Liver (tissue), 9 donors: Measurements from ENCODE around the gene DPM1. TPM values are rescaled to one million over a fixed set of nuclear protein-coding genes. Genes with fewer than 3 reads are reported as not detected.

ENCODE experiments used
- DNase-seq: peaks from one replicate; pipeline ENCODE4 v3.0.0-alpha.2; 2017; ENCODE audit warnings: low spot score
- H3K27ac ChIP-seq, 2 donors: one replicate each; pipeline ENCODE4 v1.7.0; 2013; ENCODE audit warnings: inconsistent platforms in 2 of 2, low read length in 2 of 2, control low read depth in 1 of 2, low read depth in 1 of 2, mild to moderate bottlenecking in 1 of 2
- H3K27me3 ChIP-seq, 4 donors: one replicate each; pipeline versions ENCODE4 v1.6.1 to v1.7.0; 2013; ENCODE audit warnings: low read length in 3 of 4, inconsistent platforms in 1 of 4, mild to moderate bottlenecking in 1 of 4, moderate library complexity in 1 of 4; ENCODE audit not compliant: control insufficient read depth in 4 of 4, insufficient read depth in 4 of 4
- H3K36me3 ChIP-seq, 4 donors: one replicate each; pipeline versions ENCODE4 v1.6.1 to v1.7.0; 2013; ENCODE audit warnings: low read length in 3 of 4, mild to moderate bottlenecking in 3 of 4, low read depth in 1 of 4, moderate library complexity in 1 of 4; ENCODE audit not compliant: control insufficient read depth in 4 of 4, insufficient read depth in 3 of 4
- H3K4me1 ChIP-seq, 4 donors: one replicate each; pipeline versions ENCODE4 v1.6.1 to v1.7.0; 2013; ENCODE audit warnings: low read length in 3 of 4, mild to moderate bottlenecking in 3 of 4, moderate library complexity in 1 of 4; ENCODE audit not compliant: control insufficient read depth in 4 of 4, insufficient read depth in 4 of 4
- H3K4me3 ChIP-seq, 3 donors: one replicate each; pipeline versions ENCODE4 v1.6.1 to v1.7.0; 2013; ENCODE audit warnings: low read length in 3 of 3, control low read depth in 1 of 3, low read depth in 1 of 3, mild to moderate bottlenecking in 1 of 3
- H3K9ac ChIP-seq, 2 donors: one replicate each; pipeline ENCODE4 v1.7.0; 2013; ENCODE audit warnings: low read length in 2 of 2, mild to moderate bottlenecking in 2 of 2, moderate library complexity in 2 of 2, control low read depth in 1 of 2, low read depth in 1 of 2
- H3K9me3 ChIP-seq, 4 donors: one replicate each; pipeline versions ENCODE4 v1.6.1 to v1.7.0; 2013; ENCODE audit warnings: low read length in 3 of 4; ENCODE audit not compliant: control insufficient read depth in 4 of 4
- ATF3 ChIP-seq: IDR thresholded peaks from 2 replicates; pipeline ENCODE4 v1.6.1; 2016; ENCODE audit warnings: antibody characterized with exemption
- CTCF ChIP-seq: fragments of 150-350 bp; IDR thresholded peaks from 2 replicates; pipeline ENCODE4 v1.5.1; 2017; ENCODE audit warnings: improper control_type of control experiment, low read depth, low read length; ENCODE audit not compliant: missing input control
- EGR1 ChIP-seq, 2 donors: IDR thresholded peaks; 2 replicates each; pipeline ENCODE4 v1.6.1; 2016 to 2018; ENCODE audit warnings: antibody characterized with exemption in 2 of 2, low read depth in 2 of 2
- FOXA1 ChIP-seq: IDR thresholded peaks from 2 replicates; pipeline ENCODE4 v1.6.1; 2016; ENCODE audit warnings: antibody characterized with exemption
- FOXA2 ChIP-seq: IDR thresholded peaks from 2 replicates; pipeline ENCODE4 v1.6.1; 2016; ENCODE audit warnings: antibody characterized with exemption
- GABPA ChIP-seq, 2 donors: IDR thresholded peaks in 1 of 2; conservative IDR thresholded peaks in 1 of 2; 2 replicates each; pipeline ENCODE4 v1.6.1; 2016; ENCODE audit warnings: antibody characterized with exemption in 2 of 2, mild to moderate bottlenecking in 1 of 2, moderate library complexity in 1 of 2
- HNF4A ChIP-seq, 2 donors: conservative IDR thresholded peaks; 2 replicates each; pipeline ENCODE4 v1.6.1; 2016; ENCODE audit warnings: antibody characterized with exemption in 2 of 2, mild to moderate bottlenecking in 2 of 2
- HNF4G ChIP-seq: IDR thresholded peaks from 2 replicates; pipeline ENCODE4 v1.6.1; 2016; ENCODE audit warnings: antibody characterized with exemption
- JUND ChIP-seq, 2 donors: IDR thresholded peaks; 2 replicates each; pipeline ENCODE4 v1.6.1; 2016; ENCODE audit warnings: antibody characterized with exemption in 2 of 2
- MAX ChIP-seq: IDR thresholded peaks from 2 replicates; pipeline ENCODE4 v1.6.1; 2016; ENCODE audit warnings: antibody characterized with exemption
- NR2F2 ChIP-seq: IDR thresholded peaks from 2 replicates; pipeline ENCODE4 v1.6.1; 2016; ENCODE audit warnings: antibody characterized with exemption
- RAD21 ChIP-seq, 2 donors: IDR thresholded peaks; 2 replicates each; pipeline ENCODE4 v1.6.1; 2016; ENCODE audit warnings: antibody characterized with exemption in 2 of 2, mild to moderate bottlenecking in 2 of 2
- REST ChIP-seq: IDR thresholded peaks from 2 replicates; pipeline ENCODE4 v1.6.1; 2016; ENCODE audit warnings: antibody characterized with exemption, mild to moderate bottlenecking
- RXRA ChIP-seq, 2 donors: IDR thresholded peaks; 2 replicates each; pipeline ENCODE4 v1.6.1; 2017 to 2018; ENCODE audit warnings: antibody characterized with exemption in 2 of 2, mild to moderate bottlenecking in 1 of 2
- SP1 ChIP-seq: IDR thresholded peaks from 2 replicates; pipeline ENCODE4 v1.6.1; 2018; ENCODE audit warnings: antibody characterized with exemption, mild to moderate bottlenecking
- TAF1 ChIP-seq: conservative IDR thresholded peaks from 2 replicates; pipeline ENCODE4 v1.6.1; 2016; ENCODE audit warnings: antibody characterized with exemption, mild to moderate bottlenecking
- YY1 ChIP-seq: IDR thresholded peaks from 2 replicates; pipeline ENCODE4 v1.6.1; 2016; ENCODE audit warnings: antibody characterized with exemption, mild to moderate bottlenecking
- ZBTB33 ChIP-seq: IDR thresholded peaks from 2 replicates; pipeline ENCODE4 v1.6.1; 2016; ENCODE audit warnings: antibody characterized with exemption
- WGBS: extraction: QIAGEN DNeasy Blood & Tissue Kit; methylation state at CpG from one replicate; pipeline ENCODE4 v1.1.7; 2013; 5-methylcytosine and 5-hydroxymethylcytosine counted together
- polyA plus RNA-seq, 2 donors: library from polyadenylated mRNA; stranded (reverse) in 1 of 2; unstranded in 1 of 2; fragments of 200-250 nt in 1 of 2; fragments of >200 nt in 1 of 2; fragmentation: Nextera tagmentation in 1 of 2; extraction: Ambion mirVana in 1 of 2; gene quantifications; one replicate each; pipeline versions ENCODE4 v1.2.1 to v1.2.3, GENCODE V29; 2013 to 2015
- total RNA-seq, 2 donors: library from RNA; depleted of rRNA; stranded (reverse); fragments of >200 nt; gene quantifications; one replicate each; pipeline ENCODE4 v1.2.3, GENCODE V29; 2014
- donor health status: healthy.
- donor health status: healthy.
- donor health status: healthy.
- donor health status: healthy.
- donor health status: healthy.

Gene DPM1
- total and polyA plus RNA-seq, 4 donors: 27.2 to 42.6 (median 35.2) TPM

GRCh38 chr20:50911716-50912115, 46.6 kb downstream of the DPM1 start (continued):
- TF ChIP-seq JUND (IDR thresholded peaks at IDR 0.05) (no peak), FOXA1 (no peak), YY1 (no peak), GABPA (IDR thresholded peaks at IDR 0.05 in 1 of 2, conservative IDR thresholded peaks at IDR 0.05 in 1 of 2) (no peak), NR2F2 (no peak), ZBTB33 (no peak)

GRCh38 chr20:50911030-50911429, 47.3 kb downstream of the DPM1 start:
- Histone ChIP-seq H3K27me3 (no peaks in the 10 kb centered on the region), H3K4me3 (no peak overlapping the region), H3K27ac (no peak overlapping the region), H3K9me3 (no peaks in the 10 kb centered on the region), H3K36me3 (peaks cover 0 to 2% (median 0%) of the 10 kb centered on the region in 4 donors), H3K9ac (no peak overlapping the region), H3K4me1 (peaks cover 2 to 6% (median 4%) of the 10 kb centered on the region in 4 donors)
- TF ChIP-seq RXRA (IDR thresholded peaks at IDR 0.05): no peak
- no peak for TF ChIP-seq YY1
- no peak for TF ChIP-seq MAX
- no peak for TF ChIP-seq ATF3
- TF ChIP-seq CTCF: no peak
- no peak for TF ChIP-seq TAF1
- TF ChIP-seq SP1: no peak
- TF ChIP-seq FOXA2: no peak
- TF ChIP-seq GABPA (IDR thresholded peaks at IDR 0.05 in 1 of 2, conservative IDR thresholded peaks at IDR 0.05 in 1 of 2): no peak
- no peak for TF ChIP-seq JUND (IDR thresholded peaks at IDR 0.05)
- TF ChIP-seq NR2F2: no peak
- TF ChIP-seq FOXA1: no peak
- TF ChIP-seq RAD21 (IDR thresholded peaks at IDR 0.05): no peak
- no peak for TF ChIP-seq EGR1 (IDR thresholded peaks at IDR 0.05; ENCODE audit: low read depth in 2 of 2)
- no peak for TF ChIP-seq HNF4A (conservative IDR thresholded peaks at IDR 0.05)
- TF ChIP-seq HNF4G: no peak
- no peak for TF ChIP-seq ZBTB33
- TF ChIP-seq REST: no peak
- 86% methylated on average over 3 of the region's 3 CpGs for WGBS
- no peak for DNase-seq
